Measurements from ENCODE around the gene SLC2A1. TPM values are rescaled to one million over a fixed set of nuclear protein-coding genes. Genes with fewer than 3 reads are reported as not detected.
"Not testable (repeated sequence)": the region's sequence is repeated elsewhere in the genome, so short reads cannot be mapped to it uniquely, and the experiment has no call there.

SLC2A1 gene
- total and polyA plus RNA-seq, 7 donors = 1.1 to 3.8 (median 2.1) TPM

- no peak for DNase-seq
- Histone ChIP-seq H3K9me3 (no peaks in the 10 kb centered on the region), H3K36me3 (ENCODE audit: insufficient read depth in 1 of 2, low read depth in 1 of 2) (no peaks in the 10 kb centered on the region), H3K27ac (no peak overlapping the region), H3K4me1 (no peaks in the 10 kb centered on the region), H3K4me3 (no peak overlapping the region), H3K27me3 (ENCODE audit: insufficient read depth in 3 of 3, low read length in 2 of 3) (no peaks in the 10 kb centered on the region)
- intact Hi-C loops (cut with DNase I) = no loop called here
- TF ChIP-seq CTCF (IDR thresholded peaks at IDR 0.05) = no peak
- no peak for ATAC-seq
- 86 to 88% (median 87%) methylated on average over 1 of the region's 1 CpG for WGBS, 3 donors
These were observed 54.2 kb downstream of the SLC2A1 start for GRCh38 chr1:42904434-42904833.

GRCh38 chr1:42899960-42900359 lies 58.7 kb downstream of the SLC2A1 start:
- DNase-seq; ATAC-seq; H3K27ac ChIP-seq; H3K9me3 ChIP-seq; intact Hi-C loops (cut with DNase I); H3K4me3 ChIP-seq; H3K36me3 ChIP-seq (ENCODE audit: insufficient read depth in 1 of 2, low read depth in 1 of 2); H3K27me3 ChIP-seq (ENCODE audit: insufficient read depth in 3 of 3, low read length in 2 of 3); H3K4me1 ChIP-seq: not testable (repeated sequence)
- WGBS, 3 donors = 85 to 96% (median 91%) methylated on average over 4 of the region's 4 CpGs

GRCh38 chr1:42891465-42892138 lies 67.1 kb downstream of the SLC2A1 start:
- no peaks in the 10 kb centered on the region for H3K9me3 ChIP-seq
- no peaks in the 10 kb centered on the region for H3K36me3 ChIP-seq (ENCODE audit: insufficient read depth in 1 of 2, low read depth in 1 of 2)
- DNase-seq = no peak
- no peak overlapping the region for H3K27ac ChIP-seq
- TF ChIP-seq CTCF (IDR thresholded peaks at IDR 0.05) = no peak
- intact Hi-C loops (cut with DNase I) = no loop called here
- no peak overlapping the region for H3K4me3 ChIP-seq
- no peaks in the 10 kb centered on the region for H3K4me1 ChIP-seq
- ATAC-seq = no peak
- H3K27me3 ChIP-seq (ENCODE audit: insufficient read depth in 3 of 3, low read length in 2 of 3) = no peaks in the 10 kb centered on the region
- 41 to 59% (median 48%) methylated on average over 5 of the region's 5 CpGs for WGBS, 3 donors

- intact Hi-C loops (cut with DNase I) = no loop called here
- DNase-seq (no peak), ATAC-seq (no peak)
- H3K4me1 ChIP-seq = no peaks in the 10 kb centered on the region
- no peak overlapping the region for H3K27ac ChIP-seq
- no peak for TF ChIP-seq CTCF (IDR thresholded peaks at IDR 0.05)
- no peaks in the 10 kb centered on the region for H3K9me3 ChIP-seq
- WGBS, 3 donors = 79 to 94% (median 90%) methylated on average over 4 of the region's 4 CpGs
- H3K36me3 ChIP-seq (ENCODE audit: insufficient read depth in 1 of 2, low read depth in 1 of 2) = no peaks in the 10 kb centered on the region
- no peak overlapping the region for H3K4me3 ChIP-seq
- no peaks in the 10 kb centered on the region for H3K27me3 ChIP-seq (ENCODE audit: insufficient read depth in 3 of 3, low read length in 2 of 3)
These were observed 69.4 kb downstream of the SLC2A1 start for GRCh38 chr1:42889264-42889663.

- TF ChIP-seq CTCF (IDR thresholded peaks at IDR 0.05) = no peak
- no peaks in the 10 kb centered on the region for H3K27me3 ChIP-seq (ENCODE audit: insufficient read depth in 3 of 3, low read length in 2 of 3)
These were observed 70.5 kb downstream of the SLC2A1 start for GRCh38 chr1:42888013-42888633.

More at GRCh38 chr1:42888013-42888633, 70.5 kb downstream of the SLC2A1 start:
- intact Hi-C loops (cut with DNase I) = no loop called here
- no peak overlapping the region for H3K4me3 ChIP-seq
- H3K9me3 ChIP-seq = no peaks in the 10 kb centered on the region
- WGBS, 3 donors = 86 to 90% (median 89%) methylated on average over 31 of the region's 31 CpGs
- H3K4me1 ChIP-seq = no peaks in the 10 kb centered on the region
- DNase-seq = no peak
- no peak overlapping the region for H3K27ac ChIP-seq
- no peak for ATAC-seq
- H3K36me3 ChIP-seq (ENCODE audit: insufficient read depth in 1 of 2, low read depth in 1 of 2) = no peaks in the 10 kb centered on the region
